Progenitor cell of endocrine pancreas (in vitro differentiated cells): ENCODE data around the gene ARHGAP6. TPM values are rescaled to one million over a fixed set of nuclear protein-coding genes. Genes with fewer than 3 reads are reported as not detected.

Experiments used
- DNase-seq: peaks from one replicate; pipeline ENCODE4 v3.0.0; 2021; ENCODE audit warnings: low spot score; ENCODE audit not compliant: unreplicated experiment
- H3K27ac Mint-ChIP-seq: 2 replicates; pipeline ENCODE4 v1.8.0; 2021; ENCODE audit warnings: mild to moderate bottlenecking, moderate library complexity, mixed read lengths
- H3K27me3 Mint-ChIP-seq: 2 replicates; pipeline ENCODE4 v1.8.0; 2021; ENCODE audit warnings: mixed read lengths
- H3K36me3 Mint-ChIP-seq: 2 replicates; pipeline ENCODE4 v1.8.0; 2022; ENCODE audit warnings: mixed read lengths; ENCODE audit not compliant: insufficient read depth
- H3K4me1 Mint-ChIP-seq: 2 replicates; pipeline ENCODE4 v1.8.0; 2021; ENCODE audit warnings: low read depth, mixed read lengths
- H3K4me3 Mint-ChIP-seq: 2 replicates; pipeline ENCODE4 v1.8.0; 2021; ENCODE audit warnings: low read depth, mild to moderate bottlenecking, moderate library complexity, mixed read lengths
- H3K9me3 Mint-ChIP-seq: 2 replicates; pipeline ENCODE4 v1.8.0; 2021; ENCODE audit warnings: low read depth, mixed read lengths
- CTCF ChIP-seq: fragments of 200-600 bp; sonication (generic); IDR thresholded peaks from one replicate; pipeline ENCODE4 v1.5.0; 2021; ENCODE audit warnings: antibody characterized with exemption, mild to moderate bottlenecking; ENCODE audit not compliant: unreplicated experiment
- total RNA-seq: library from RNA; stranded (reverse); gene quantifications from 2 replicates; pipeline ENCODE4 v1.2.1, GENCODE V29; 2021

ARHGAP6 gene
- total RNA-seq, 1 donor from 2014 or later, result 1.9 TPM

- no peak for DNase-seq
- Mint-ChIP-seq H3K27me3 (no peaks in the 10 kb centered on the region), H3K9me3 (peaks cover 5% of the 10 kb centered on the region), H3K4me3 (no peak overlapping the region), H3K27ac (no peak overlapping the region), H3K4me1 (no peaks in the 10 kb centered on the region), H3K36me3 (no peaks in the 10 kb centered on the region)
- TF ChIP-seq CTCF, result no peak
Measured at GRCh38 chrX:11449613-11450012, 216.1 kb downstream of the ARHGAP6 start.

- Mint-ChIP-seq H3K27me3 (no peaks in the 10 kb centered on the region), H3K4me1 (no peaks in the 10 kb centered on the region), H3K36me3 (no peaks in the 10 kb centered on the region), H3K9me3 (peaks cover 2% of the 10 kb centered on the region), H3K4me3 (no peak overlapping the region), H3K27ac (no peak overlapping the region)
- DNase-seq, result no peak
- no peak for TF ChIP-seq CTCF
Measured at GRCh38 chrX:11447418-11447817, 218.3 kb downstream of the ARHGAP6 start.

GRCh38 chrX:11446949-11447348 lies 218.8 kb downstream of the ARHGAP6 start:
- Mint-ChIP-seq H3K4me3 (no peak overlapping the region), H3K4me1 (no peaks in the 10 kb centered on the region), H3K27me3 (no peaks in the 10 kb centered on the region), H3K27ac (no peak overlapping the region), H3K36me3 (no peaks in the 10 kb centered on the region), H3K9me3 (peaks cover 2% of the 10 kb centered on the region)
- no peak for DNase-seq
- TF ChIP-seq CTCF, result no peak

- no peaks in the 10 kb centered on the region for H3K4me1 Mint-ChIP-seq
- no peaks in the 10 kb centered on the region for H3K27me3 Mint-ChIP-seq
- H3K36me3 Mint-ChIP-seq, result no peaks in the 10 kb centered on the region
- peaks cover 2% of the 10 kb centered on the region for H3K9me3 Mint-ChIP-seq
- H3K4me3 Mint-ChIP-seq, result no peak overlapping the region
- TF ChIP-seq CTCF, result no peak
- no peak overlapping the region for H3K27ac Mint-ChIP-seq
- DNase-seq, result no peak
Measured at GRCh38 chrX:11446336-11446735, 219.4 kb downstream of the ARHGAP6 start.

- DNase-seq, result no peak
- no peaks in the 10 kb centered on the region for H3K36me3 Mint-ChIP-seq
- H3K27me3 Mint-ChIP-seq, result no peaks in the 10 kb centered on the region
- no peak overlapping the region for H3K4me3 Mint-ChIP-seq
- H3K4me1 Mint-ChIP-seq, result no peaks in the 10 kb centered on the region
- TF ChIP-seq CTCF, result no peak
- no peak overlapping the region for H3K27ac Mint-ChIP-seq
- peaks cover 3% of the 10 kb centered on the region for H3K9me3 Mint-ChIP-seq
Measured at GRCh38 chrX:11445540-11445939, 220.2 kb downstream of the ARHGAP6 start.

GRCh38 chrX:11444052-11444451 lies 221.7 kb downstream of the ARHGAP6 start:
- Mint-ChIP-seq H3K27me3 (no peaks in the 10 kb centered on the region), H3K4me1 (no peaks in the 10 kb centered on the region), H3K9me3 (peaks cover 6% of the 10 kb centered on the region), H3K4me3 (no peak overlapping the region), H3K27ac (no peak overlapping the region), H3K36me3 (no peaks in the 10 kb centered on the region)
- no peak for DNase-seq
- TF ChIP-seq CTCF, result no peak
